Measurements from ENCODE around the gene POLR3A.

The POLR3A gene

DNA sequence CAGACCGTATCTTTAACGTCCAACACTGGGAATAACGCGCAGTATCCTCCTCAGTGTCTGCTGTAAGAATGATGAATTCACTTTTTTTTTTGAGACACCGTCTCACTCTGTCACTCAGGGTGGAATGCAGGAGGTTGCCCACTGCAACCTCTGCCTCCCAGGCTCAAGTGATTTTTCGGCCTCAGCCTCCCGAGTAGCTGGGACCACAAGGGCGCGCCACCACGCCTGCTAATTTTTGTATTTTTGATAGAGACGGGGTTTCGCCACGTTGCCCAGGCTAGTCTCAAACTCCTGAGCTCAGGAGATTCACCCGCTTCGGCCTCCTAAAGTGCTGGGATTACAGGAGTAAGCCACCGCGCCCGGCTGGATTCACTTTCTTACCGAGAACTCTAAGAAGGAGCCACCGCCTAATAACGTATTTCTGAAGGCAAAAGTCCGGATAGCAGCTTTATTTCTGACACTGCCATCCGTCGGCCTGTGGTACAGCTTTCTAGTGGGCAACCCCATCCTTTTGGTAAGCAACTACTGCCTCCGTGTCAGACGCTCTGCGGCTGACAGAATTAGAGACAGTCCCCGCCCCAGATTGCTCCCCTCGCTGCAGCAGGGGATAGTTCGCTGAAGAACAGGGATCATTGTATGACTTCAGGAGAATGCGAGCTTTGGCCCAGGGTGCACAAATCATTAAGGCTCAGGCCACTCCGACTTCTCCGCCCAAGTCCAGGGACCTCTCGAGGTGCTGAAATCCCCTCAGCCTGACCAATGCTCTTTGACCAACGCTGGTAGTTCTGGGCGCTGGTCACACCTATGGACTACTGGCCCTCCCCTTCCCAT is 662 bp downstream of the POLR3A start:
- Histone ChIP-seq H3K9me3 (ENCODE audit: severe bottlenecking) (no peaks in the 10 kb centered on the region), H3K4me1 (ENCODE audit: insufficient read depth, poor library complexity, severe bottlenecking) (peaks cover 31% of the 10 kb centered on the region), H3K4me3 (ENCODE audit: severe bottlenecking) (peak overlapping the region; percentile 93), H3K36me3 (ENCODE audit: low read depth) (peaks cover 32% of the 10 kb centered on the region), H3K27ac (ENCODE audit: poor library complexity, severe bottlenecking) (peak overlapping the region; percentile 87), H3K27me3 (ENCODE audit: insufficient read depth, poor library complexity, severe bottlenecking) (no peaks in the 10 kb centered on the region)
- DNase-seq (ENCODE audit: low spot score) (no peak), ATAC-seq (ENCODE audit: low read depth) (peak; percentile 1; the same call in 1 of the 3 replicates)
- TF ChIP-seq, protein P1, sequence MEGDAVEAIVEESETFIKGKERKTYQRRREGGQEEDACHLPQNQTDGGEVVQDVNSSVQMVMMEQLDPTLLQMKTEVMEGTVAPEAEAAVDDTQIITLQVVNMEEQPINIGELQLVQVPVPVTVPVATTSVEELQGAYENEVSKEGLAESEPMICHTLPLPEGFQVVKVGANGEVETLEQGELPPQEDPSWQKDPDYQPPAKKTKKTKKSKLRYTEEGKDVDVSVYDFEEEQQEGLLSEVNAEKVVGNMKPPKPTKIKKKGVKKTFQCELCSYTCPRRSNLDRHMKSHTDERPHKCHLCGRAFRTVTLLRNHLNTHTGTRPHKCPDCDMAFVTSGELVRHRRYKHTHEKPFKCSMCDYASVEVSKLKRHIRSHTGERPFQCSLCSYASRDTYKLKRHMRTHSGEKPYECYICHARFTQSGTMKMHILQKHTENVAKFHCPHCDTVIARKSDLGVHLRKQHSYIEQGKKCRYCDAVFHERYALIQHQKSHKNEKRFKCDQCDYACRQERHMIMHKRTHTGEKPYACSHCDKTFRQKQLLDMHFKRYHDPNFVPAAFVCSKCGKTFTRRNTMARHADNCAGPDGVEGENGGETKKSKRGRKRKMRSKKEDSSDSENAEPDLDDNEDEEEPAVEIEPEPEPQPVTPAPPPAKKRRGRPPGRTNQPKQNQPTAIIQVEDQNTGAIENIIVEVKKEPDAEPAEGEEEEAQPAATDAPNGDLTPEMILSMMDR (IDR thresholded peaks at IDR 0.05; ENCODE audit: poor library complexity, severe bottlenecking), result no peak

DNA sequence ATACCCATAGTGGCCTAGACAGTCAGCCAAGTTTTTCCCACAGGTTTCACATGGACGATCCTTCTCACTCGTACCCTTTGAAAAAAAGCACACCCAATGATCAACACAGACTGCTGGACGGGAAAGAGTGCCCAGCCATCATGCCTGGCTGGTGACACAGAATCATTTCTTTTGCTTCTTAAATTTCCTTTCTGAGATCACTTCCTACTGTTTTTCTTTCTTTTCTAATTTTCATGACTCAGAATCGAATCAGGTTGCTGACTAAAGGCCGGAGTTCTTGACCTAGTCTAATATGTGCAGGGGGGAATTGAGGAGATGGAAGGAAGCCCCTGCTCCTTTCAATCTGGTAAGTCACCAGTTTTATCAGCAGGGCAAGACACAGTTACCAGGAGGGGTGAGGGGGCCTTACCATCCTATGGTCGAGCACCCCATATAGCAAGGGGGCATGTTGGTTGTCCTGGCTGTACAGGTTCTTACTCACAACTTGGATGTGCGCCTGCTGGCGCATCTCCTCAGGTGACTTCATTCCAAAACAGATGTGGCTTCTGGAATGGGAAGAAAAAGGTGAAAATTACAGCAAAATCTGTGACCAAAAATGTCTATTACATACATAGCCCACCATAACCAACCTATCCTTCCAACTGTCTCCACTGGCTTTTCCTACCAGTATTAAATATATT is 3.5 kb downstream of the POLR3A start:
- H3K27ac ChIP-seq (ENCODE audit: poor library complexity, severe bottlenecking), result peak overlapping the region; percentile 87
- peaks cover 31% of the 10 kb centered on the region for H3K4me1 ChIP-seq (ENCODE audit: insufficient read depth, poor library complexity, severe bottlenecking)
- H3K27me3 ChIP-seq (ENCODE audit: insufficient read depth, poor library complexity, severe bottlenecking), result no peaks in the 10 kb centered on the region
- TF ChIP-seq, protein P1 (IDR thresholded peaks at IDR 0.05; ENCODE audit: poor library complexity, severe bottlenecking), result no peak
- ATAC-seq (ENCODE audit: low read depth) (peak; percentile 55), DNase-seq (ENCODE audit: low spot score) (no peak)
- H3K9me3 ChIP-seq (ENCODE audit: severe bottlenecking), result no peaks in the 10 kb centered on the region
- H3K4me3 ChIP-seq (ENCODE audit: severe bottlenecking), result no peak overlapping the region
- H3K36me3 ChIP-seq (ENCODE audit: low read depth), result peaks cover 60% of the 10 kb centered on the region

DNA sequence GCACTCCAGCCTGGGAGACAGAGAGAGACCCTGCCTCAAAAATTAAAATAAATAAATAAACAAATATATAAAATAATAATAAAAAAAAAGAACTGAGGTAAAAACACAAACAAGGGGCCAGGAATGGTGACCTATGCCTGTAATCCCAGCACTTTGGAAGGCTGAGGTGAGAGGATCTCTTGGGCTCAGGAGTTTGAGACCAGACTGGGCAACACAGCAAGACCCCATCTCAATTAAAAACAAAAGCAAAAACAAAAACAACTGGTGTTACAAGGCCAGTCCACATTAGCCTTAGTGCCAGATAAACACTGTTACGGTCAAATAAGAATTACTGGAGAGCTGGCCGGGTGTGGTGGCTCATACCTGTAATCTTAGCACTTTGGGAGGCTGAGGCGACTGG is 5.6 kb downstream of the POLR3A start:
- Histone ChIP-seq H3K4me1 (ENCODE audit: insufficient read depth, poor library complexity, severe bottlenecking) (peaks cover 26% of the 10 kb centered on the region), H3K36me3 (ENCODE audit: low read depth) (peaks cover 81% of the 10 kb centered on the region), H3K27ac (ENCODE audit: poor library complexity, severe bottlenecking) (no peak overlapping the region), H3K9me3 (ENCODE audit: severe bottlenecking) (no peaks in the 10 kb centered on the region), H3K27me3 (ENCODE audit: insufficient read depth, poor library complexity, severe bottlenecking) (no peaks in the 10 kb centered on the region), H3K4me3 (ENCODE audit: severe bottlenecking) (no peak overlapping the region)
- no peak for ATAC-seq (ENCODE audit: low read depth)
- no peak for DNase-seq (ENCODE audit: low spot score)
- TF ChIP-seq, protein P1 (IDR thresholded peaks at IDR 0.05; ENCODE audit: poor library complexity, severe bottlenecking), result no peak

DNA sequence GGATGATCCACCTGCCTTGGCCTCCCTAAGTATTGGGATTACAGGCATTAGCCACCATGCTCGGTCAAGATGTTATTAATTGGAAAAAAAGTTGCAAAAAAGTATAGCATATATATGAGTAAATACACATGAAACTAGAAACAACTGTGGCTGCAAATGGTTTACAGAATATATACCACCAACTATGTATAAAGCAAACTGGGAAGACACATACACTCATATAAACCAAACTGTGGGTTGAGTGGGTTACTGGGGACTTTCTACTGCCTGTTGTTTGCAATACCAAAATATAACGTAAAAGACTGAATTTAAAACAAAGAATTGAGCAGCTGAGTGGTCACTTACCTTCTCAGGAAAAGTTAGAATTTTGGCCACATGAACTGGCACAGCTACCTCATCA is 8.1 kb downstream of the POLR3A start:
- peaks cover 94% of the 10 kb centered on the region for H3K36me3 ChIP-seq (ENCODE audit: low read depth)
- H3K27me3 ChIP-seq (ENCODE audit: insufficient read depth, poor library complexity, severe bottlenecking), result no peaks in the 10 kb centered on the region
- H3K4me1 ChIP-seq (ENCODE audit: insufficient read depth, poor library complexity, severe bottlenecking), result peaks cover 13% of the 10 kb centered on the region
- ATAC-seq (ENCODE audit: low read depth) (no peak), DNase-seq (ENCODE audit: low spot score) (no peak)
- TF ChIP-seq, protein P1 (IDR thresholded peaks at IDR 0.05; ENCODE audit: poor library complexity, severe bottlenecking), result no peak
- H3K27ac ChIP-seq (ENCODE audit: poor library complexity, severe bottlenecking), result no peak overlapping the region
- no peaks in the 10 kb centered on the region for H3K9me3 ChIP-seq (ENCODE audit: severe bottlenecking)
- H3K4me3 ChIP-seq (ENCODE audit: severe bottlenecking), result no peak overlapping the region
